Fibroblast of skin of back (primary cell): ENCODE results near the gene NACC1.
"Not testable (repeated sequence)": the region's sequence is repeated elsewhere in the genome, so short reads cannot be mapped to it uniquely, and the experiment has no call there.

Source experiments
- DNase-seq: peaks from one replicate; pipeline ENCODE4 v3.0.0-alpha.2; 2013

The NACC1 gene

GRCh38 chr19:13165162-13165997 is 47.3 kb downstream of the NACC1 start:
- DNase-seq = peak; percentile 71

- DNase-seq = not testable (repeated sequence)
Observed at GRCh38 chr19:13166151-13166550, 48.1 kb downstream of the NACC1 start.

- peak; percentile 85 for DNase-seq
Observed at GRCh38 chr19:13169769-13170168, 51.7 kb downstream of the NACC1 start.

GRCh38 chr19:13171146-13171545 is 53.1 kb downstream of the NACC1 start:
- DNase-seq = no peak

GRCh38 chr19:13172346-13173138 is 54.5 kb downstream of the NACC1 start:
- DNase-seq = peak; percentile 94

- no peak for DNase-seq
Observed at GRCh38 chr19:13173139-13173737, 55.2 kb downstream of the NACC1 start.

GRCh38 chr19:13176345-13176744 is 58.3 kb downstream of the NACC1 start:
- DNase-seq = no peak

GRCh38 chr19:13177584-13177983 is 59.5 kb downstream of the NACC1 start:
- not testable (repeated sequence) for DNase-seq

- not testable (repeated sequence) for DNase-seq
Observed at GRCh38 chr19:13178291-13178690, 60.2 kb downstream of the NACC1 start.

GRCh38 chr19:13181747-13182388 is 63.8 kb downstream of the NACC1 start:
- DNase-seq = peak; percentile 48

GRCh38 chr19:13184926-13185325 is 66.9 kb downstream of the NACC1 start:
- DNase-seq = not testable (repeated sequence)

- DNase-seq = not testable (repeated sequence)
Observed at GRCh38 chr19:13185763-13186657, 67.9 kb downstream of the NACC1 start.

- not testable (repeated sequence) for DNase-seq
Observed at GRCh38 chr19:13186688-13187087, 68.6 kb downstream of the NACC1 start.

- DNase-seq = no peak
Observed at GRCh38 chr19:13187419-13187818, 69.4 kb downstream of the NACC1 start.

GRCh38 chr19:13189600-13189999 is 71.5 kb downstream of the NACC1 start:
- DNase-seq = no peak
